Osteoblast (primary cell): ENCODE results near the gene MEGF10. TPM values are rescaled to one million over a fixed set of nuclear protein-coding genes. Genes with fewer than 3 reads are reported as not detected.

ENCODE experiments used
- DNase-seq: peaks from one replicate; pipeline ENCODE4 v3.0.0; 2011; ENCODE audit warnings: low spot score, mixed read lengths; ENCODE audit not compliant: insufficient read length; ENCODE audit errors: missing footprints
- H2AFZ ChIP-seq: 2 replicates; pipeline ENCODE4 v1.6.0; 2011; ENCODE audit warnings: mild to moderate bottlenecking, low read length
- H3K27ac ChIP-seq: 2 replicates; pipeline ENCODE4 v1.5.1; 2011; ENCODE audit warnings: mild to moderate bottlenecking, low read depth, low read length, moderate library complexity
- H3K27me3 ChIP-seq: 2 replicates; pipeline ENCODE4 v1.6.0; 2012; ENCODE audit warnings: mild to moderate bottlenecking, control low read depth, inconsistent platforms, low read length, moderate library complexity; ENCODE audit not compliant: insufficient read depth
- H3K36me3 ChIP-seq: 2 replicates; pipeline ENCODE4 v1.5.1; 2011; ENCODE audit warnings: mild to moderate bottlenecking, low read length, control low read depth, moderate library complexity; ENCODE audit not compliant: insufficient read depth
- H3K4me1 ChIP-seq: 2 replicates; pipeline ENCODE4 v1.5.1; 2011; ENCODE audit warnings: mild to moderate bottlenecking, low read length, control low read depth, moderate library complexity; ENCODE audit not compliant: insufficient read depth
- H3K4me2 ChIP-seq: 2 replicates; pipeline ENCODE4 v1.6.0; 2011; ENCODE audit warnings: mild to moderate bottlenecking, low read length; ENCODE audit not compliant: insufficient read depth
- H3K4me3 ChIP-seq: fragments of 200-600 bp; sonication (generic); 3 replicates; pipeline ENCODE4 v1.5.1; 2012; ENCODE audit warnings: mild to moderate bottlenecking, low read length, inconsistent platforms; ENCODE audit not compliant: insufficient read depth
- H3K79me2 ChIP-seq: 2 replicates; pipeline ENCODE4 v1.6.0; 2012; ENCODE audit warnings: mild to moderate bottlenecking, low read length, control low read depth, inconsistent platforms; ENCODE audit not compliant: insufficient read depth
- H3K9me3 ChIP-seq: 2 replicates; pipeline ENCODE4 v1.5.1; 2011; ENCODE audit warnings: low read depth, low read length, control low read depth
- H4K20me1 ChIP-seq: 2 replicates; pipeline ENCODE4 v1.6.0; 2012; ENCODE audit warnings: mild to moderate bottlenecking, low read length, control low read depth; ENCODE audit not compliant: insufficient read depth
- CTCF ChIP-seq: IDR thresholded peaks from 2 replicates; pipeline ENCODE4 v1.5.1; 2011; ENCODE audit warnings: mild to moderate bottlenecking, low read depth, low read length, moderate library complexity; ENCODE audit errors: extremely low read depth
- total RNA-seq: library from RNA; depleted of rRNA; stranded (reverse); fragments of >200 nt; gene quantifications from 2 replicates; pipeline ENCODE4 v1.2.3, GENCODE V29; 2012

The MEGF10 gene
- total RNA-seq, 1 donor = 1.4 TPM

GRCh38 chr5:127338501-127338900 is 47.9 kb downstream of the MEGF10 start:
- DNase-seq = no peak
- Histone ChIP-seq H4K20me1 (no peaks in the 10 kb centered on the region), H3K79me2 (no peaks in the 10 kb centered on the region), H3K4me1 (no peaks in the 10 kb centered on the region), H3K9me3 (no peaks in the 10 kb centered on the region), H3K27me3 (peaks cover 16% of the 10 kb centered on the region), H2AFZ (no peak overlapping the region), H3K27ac (no peak overlapping the region), H3K36me3 (no peaks in the 10 kb centered on the region), H3K4me3 (no peak overlapping the region), H3K4me2 (no peak overlapping the region)
- TF ChIP-seq CTCF = no peak

- DNase-seq = no peak
- Histone ChIP-seq H3K4me1 (no peaks in the 10 kb centered on the region), H4K20me1 (no peaks in the 10 kb centered on the region)
Observed at GRCh38 chr5:127340606-127341005, 50.0 kb downstream of the MEGF10 start.

GRCh38 chr5:127342364-127342763 is 51.8 kb downstream of the MEGF10 start:
- H2AFZ ChIP-seq = no peak overlapping the region
- H3K9me3 ChIP-seq = no peaks in the 10 kb centered on the region
- no peak overlapping the region for H3K27ac ChIP-seq
- no peak for DNase-seq
- no peaks in the 10 kb centered on the region for H3K4me1 ChIP-seq
- H4K20me1 ChIP-seq = no peaks in the 10 kb centered on the region
- no peak overlapping the region for H3K4me3 ChIP-seq
- H3K27me3 ChIP-seq = peaks cover 5% of the 10 kb centered on the region
- H3K79me2 ChIP-seq = no peaks in the 10 kb centered on the region
- H3K36me3 ChIP-seq = no peaks in the 10 kb centered on the region
- no peak for TF ChIP-seq CTCF
- H3K4me2 ChIP-seq = no peak overlapping the region

More at GRCh38 chr5:127340606-127341005, 50.0 kb downstream of the MEGF10 start:
- no peaks in the 10 kb centered on the region for H3K79me2 ChIP-seq
- H2AFZ ChIP-seq = no peak overlapping the region
- H3K4me3 ChIP-seq = no peak overlapping the region
- H3K36me3 ChIP-seq = no peaks in the 10 kb centered on the region
- no peak overlapping the region for H3K4me2 ChIP-seq
- peaks cover 12% of the 10 kb centered on the region for H3K27me3 ChIP-seq
- H3K9me3 ChIP-seq = no peaks in the 10 kb centered on the region
- no peak overlapping the region for H3K27ac ChIP-seq
- no peak for TF ChIP-seq CTCF

- Histone ChIP-seq H3K27me3 (peaks cover 5% of the 10 kb centered on the region), H3K4me1 (no peaks in the 10 kb centered on the region), H3K79me2 (no peaks in the 10 kb centered on the region), H2AFZ (no peak overlapping the region), H3K4me3 (no peak overlapping the region), H3K4me2 (no peak overlapping the region), H3K36me3 (no peaks in the 10 kb centered on the region), H4K20me1 (no peaks in the 10 kb centered on the region), H3K27ac (no peak overlapping the region), H3K9me3 (no peaks in the 10 kb centered on the region)
- no peak for DNase-seq
- TF ChIP-seq CTCF = no peak
Observed at GRCh38 chr5:127343313-127343712, 52.7 kb downstream of the MEGF10 start.
